DMS 273 (cell line): ENCODE data around the gene GPX8.

ENCODE experiments used
- DNase-seq: peaks from one replicate; lab custom pipeline; 2025; ENCODE audit not compliant: unreplicated experiment; lab: John Stamatoyannopoulos, UW

The GPX8 gene

DNA sequence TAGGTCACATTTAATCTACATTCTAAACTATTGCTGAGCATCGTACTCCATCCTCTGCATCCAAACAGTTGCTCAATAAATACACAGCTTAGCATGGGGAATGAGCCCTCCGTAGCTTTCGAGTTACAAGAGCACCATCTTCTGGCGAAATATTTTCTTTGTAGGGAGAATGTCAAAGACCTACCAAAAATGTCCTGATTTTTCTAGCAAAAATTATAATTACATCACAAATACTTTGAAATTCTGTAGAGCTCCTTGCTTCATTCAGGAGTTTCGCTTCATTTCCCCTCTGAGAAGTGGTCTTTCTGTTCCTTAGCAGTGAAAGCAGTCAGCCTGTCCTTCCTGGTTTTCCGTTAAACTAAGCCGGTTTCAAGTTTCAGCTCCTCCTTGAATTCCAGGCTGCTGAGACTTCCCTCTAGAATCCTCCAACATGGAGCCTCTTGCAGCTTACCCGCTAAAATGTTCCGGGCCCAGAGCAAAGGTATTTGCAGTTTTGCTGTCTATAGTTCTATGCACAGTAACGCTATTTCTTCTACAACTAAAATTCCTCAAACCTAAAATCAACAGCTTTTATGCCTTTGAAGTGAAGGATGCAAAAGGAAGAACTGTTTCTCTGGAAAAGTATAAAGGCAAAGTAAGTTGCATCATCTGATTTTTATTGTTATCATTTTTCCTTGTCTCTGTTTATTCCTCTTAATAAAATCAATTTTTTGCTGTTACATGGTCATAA is at the start of gene GPX8:
TSS of gene GPX8 (plus strand) at position 409 of the 730 bp plus-strand sequence. CDS start at position 431, 22 bp downstream.
- DNase-seq: peak; percentile 84

- DNase-seq: no peak
These were observed 49.8 kb upstream of the GPX8 start for GRCh38 chr5:55110217-55110616.

DNA sequence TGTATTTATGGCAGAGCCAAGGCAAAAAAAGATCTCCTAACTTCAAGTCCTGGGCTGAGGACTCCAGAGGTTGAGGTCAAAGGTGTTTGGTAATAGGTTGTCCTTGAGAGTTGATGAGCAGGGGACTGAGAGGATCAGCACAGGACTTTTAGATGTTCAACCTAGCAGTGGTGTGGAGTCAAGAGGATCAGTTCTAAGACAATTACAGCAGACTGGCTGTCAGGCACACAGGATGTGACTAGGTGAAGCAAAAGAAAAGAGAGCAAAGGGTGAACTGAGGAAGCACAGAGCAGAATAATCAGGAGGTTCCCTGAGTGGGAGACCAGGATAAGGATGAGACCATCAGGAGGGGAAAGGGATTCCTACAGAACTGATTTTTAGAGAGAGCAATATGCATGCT is 46.6 kb upstream of the GPX8 start:
- no peak for DNase-seq

GRCh38 chr5:55114061-55114460 is 45.9 kb upstream of the GPX8 start:
- DNase-seq: no peak

- DNase-seq: no peak
These were observed 36.6 kb upstream of the GPX8 start for GRCh38 chr5:55123365-55123764.

DNA sequence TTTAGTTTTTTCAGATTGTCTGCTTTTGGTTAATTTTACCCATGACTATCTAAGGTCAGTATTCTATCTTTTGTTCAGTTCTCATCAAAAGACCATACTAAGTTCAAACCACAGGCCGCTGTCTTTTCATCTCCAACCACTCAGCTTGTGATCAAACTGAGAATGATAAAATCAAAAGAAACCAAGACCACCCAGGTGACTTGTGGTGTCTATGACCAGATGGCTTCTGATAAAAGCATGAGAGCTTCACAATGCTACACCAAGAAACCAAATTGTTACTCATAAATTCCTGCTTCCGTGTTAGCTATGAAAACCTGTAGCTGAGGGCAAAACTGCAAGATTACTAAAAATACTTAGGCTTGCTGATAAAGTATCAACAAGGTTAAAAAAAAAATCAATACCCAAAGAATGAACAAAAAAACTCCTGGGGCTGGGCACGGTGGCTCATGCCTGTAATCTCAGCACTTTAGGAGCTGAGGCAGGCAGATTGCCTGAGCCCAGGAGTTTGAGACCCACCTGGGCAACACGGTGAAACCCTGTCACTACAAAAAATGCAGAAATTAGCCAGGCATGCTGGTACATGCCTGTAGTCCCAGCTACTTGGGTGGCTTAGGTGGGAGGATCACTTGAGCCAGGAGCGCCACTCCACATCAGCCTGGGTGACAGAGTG is 25.8 kb upstream of the GPX8 start:
- DNase-seq: no peak

DNA sequence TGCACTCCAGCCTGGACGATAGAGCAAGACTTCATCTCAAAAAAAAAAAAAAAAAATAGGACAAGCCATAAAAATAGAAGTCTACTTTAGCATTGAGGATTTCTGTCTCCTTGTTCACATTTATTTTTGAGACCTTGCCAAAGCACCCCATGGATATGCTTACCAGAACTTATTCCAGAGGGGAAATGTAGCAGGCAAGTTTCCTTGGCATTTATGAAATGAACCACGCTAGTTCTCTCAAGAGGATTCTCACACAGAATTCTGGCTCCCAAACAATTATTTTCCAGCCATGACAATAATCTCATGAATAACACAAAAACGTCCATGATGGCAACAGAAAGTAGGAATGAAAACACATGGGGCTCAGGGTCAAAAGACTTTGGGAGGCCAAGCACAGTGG is 23.4 kb upstream of the GPX8 start:
- no peak for DNase-seq

DNA sequence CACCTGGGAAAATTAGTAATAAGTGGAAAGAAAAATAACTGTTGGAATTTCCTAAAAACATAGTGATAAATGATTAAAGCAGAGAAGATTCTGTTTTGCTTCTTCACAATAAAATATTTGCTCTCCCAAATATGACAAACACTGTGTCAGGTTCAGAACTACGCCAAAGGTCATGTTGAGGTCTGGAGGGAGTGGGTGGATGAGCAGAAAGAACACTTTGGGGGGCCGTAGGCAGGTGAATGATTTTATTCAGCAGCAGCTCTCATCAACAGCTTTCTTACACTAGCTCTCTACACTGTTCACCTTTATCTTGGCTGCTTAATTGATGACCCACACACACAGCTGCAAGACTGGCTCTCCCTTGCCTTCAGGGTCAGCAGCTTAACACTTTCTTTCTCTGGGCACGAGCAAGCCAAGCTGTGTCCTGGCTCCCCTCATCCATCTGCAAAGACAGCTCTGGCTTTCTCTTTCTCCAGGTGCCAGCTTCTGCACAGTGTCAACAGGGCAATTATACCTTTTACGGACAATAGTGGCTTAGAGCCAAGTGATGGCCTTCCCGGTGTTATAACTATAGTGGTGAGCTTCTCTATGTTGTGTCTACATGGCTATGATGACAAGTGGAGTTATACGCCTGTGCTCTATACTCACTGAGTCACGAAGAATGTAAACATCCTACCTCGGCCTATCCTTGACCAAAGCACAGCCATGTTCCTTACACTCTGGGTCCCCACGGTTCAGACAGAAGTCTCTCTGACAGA is 18.9 kb upstream of the GPX8 start:
- DNase-seq: no peak

- peak; percentile 9 for DNase-seq
These were observed 17.9 kb upstream of the GPX8 start for GRCh38 chr5:55141945-55142690.

DNA sequence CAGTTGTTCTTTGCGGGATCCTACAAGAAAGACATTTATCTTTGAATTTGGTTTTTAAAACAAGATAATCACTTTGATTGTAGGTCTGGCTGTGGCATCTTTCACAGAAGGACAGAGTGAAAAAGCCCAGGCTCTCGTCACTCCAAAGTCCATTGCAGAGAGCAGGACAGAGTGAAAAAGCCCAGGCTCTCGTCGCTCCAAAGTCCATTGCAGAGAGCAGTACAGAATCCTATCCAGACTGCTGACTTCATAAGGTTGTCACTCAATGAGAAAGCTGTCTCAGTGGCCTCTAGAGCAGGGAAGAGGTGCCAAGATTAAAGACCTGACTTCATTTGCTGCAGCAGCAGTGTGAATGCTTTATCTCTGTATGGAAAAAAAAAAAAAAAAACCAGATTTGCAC is 16.3 kb upstream of the GPX8 start:
- no peak for DNase-seq

DNA sequence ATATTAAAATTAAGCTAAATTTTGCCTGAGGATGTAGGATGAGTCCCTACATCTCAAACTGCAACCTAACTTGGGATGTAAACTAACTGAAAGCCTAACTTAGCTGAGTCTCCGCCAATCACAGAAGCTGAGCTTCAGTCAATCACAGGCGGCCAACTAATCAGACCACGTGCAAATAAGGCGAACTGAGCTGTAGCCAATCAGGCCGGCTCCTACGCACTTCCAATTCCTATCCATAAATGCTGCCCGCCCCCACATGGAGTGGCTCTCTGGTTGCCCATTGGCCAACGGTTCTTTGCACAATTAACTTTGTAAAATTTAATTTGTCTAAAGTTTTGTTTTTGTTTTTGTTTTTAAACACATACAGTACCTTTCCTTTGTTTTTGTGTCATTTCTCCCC is 13.9 kb upstream of the GPX8 start:
- no peak for DNase-seq

DNA sequence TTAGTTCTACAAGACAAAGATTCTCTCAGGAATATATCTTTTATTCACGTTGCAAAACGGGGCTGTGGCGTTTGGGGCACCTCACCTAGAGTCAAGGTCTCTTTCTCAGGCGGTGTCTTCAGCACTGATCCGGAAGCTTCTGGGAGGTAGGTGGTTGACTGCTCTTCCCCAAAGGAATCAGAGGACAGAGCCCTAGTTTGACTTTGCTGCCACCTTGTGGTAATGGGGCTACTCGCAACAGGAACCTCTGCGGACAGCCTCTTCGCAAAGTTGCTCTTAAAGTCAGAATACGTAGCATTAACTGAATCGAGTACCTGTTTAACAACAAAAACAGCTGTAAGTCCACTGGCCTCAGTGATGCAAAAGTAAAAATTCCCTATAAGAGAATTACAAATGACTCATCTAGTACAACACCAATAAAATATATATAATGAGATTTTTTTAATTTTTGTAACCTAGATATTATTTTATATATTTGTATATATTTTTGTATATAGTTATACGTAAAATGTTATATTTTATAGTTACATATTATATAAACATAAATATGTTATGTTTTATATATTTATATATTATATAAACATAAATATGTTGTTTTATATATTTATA is 13.3 kb upstream of the GPX8 start:
- peak; percentile 95 for DNase-seq

DNA sequence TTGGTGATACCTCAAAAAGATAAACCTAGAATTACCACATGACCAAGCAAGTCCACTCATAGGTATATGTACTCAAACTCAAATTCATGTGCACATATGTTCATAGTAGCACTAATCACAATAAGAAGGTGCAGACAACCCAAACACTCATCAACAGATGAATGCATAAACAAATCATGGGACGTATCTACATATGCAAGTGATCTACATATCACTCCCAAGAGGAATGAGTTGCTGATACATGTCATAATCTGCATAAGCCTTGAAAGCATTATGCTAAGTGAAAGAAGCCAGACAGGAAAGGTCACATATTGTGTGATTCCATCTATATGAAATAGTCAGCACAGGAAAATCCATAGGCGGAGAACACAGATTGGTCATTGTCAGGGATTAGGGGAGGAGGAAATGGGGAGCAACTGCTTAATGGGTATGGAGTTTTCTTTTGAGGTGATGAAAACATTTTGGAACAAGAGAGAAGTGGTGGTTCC is 10.6 kb upstream of the GPX8 start:
- DNase-seq: no peak

- no peak for DNase-seq
These were observed 7.8 kb upstream of the GPX8 start for GRCh38 chr5:55151923-55152842.

- no peak for DNase-seq
These were observed 5.1 kb upstream of the GPX8 start for GRCh38 chr5:55154873-55155272.

GRCh38 chr5:55160493-55161209 is 680 bp downstream of the GPX8 start:
- peak; percentile 63 for DNase-seq

GRCh38 chr5:55162666-55163065 is 2.7 kb downstream of the GPX8 start:
- no peak for DNase-seq

GRCh38 chr5:55171471-55171870 is 11.5 kb downstream of the GPX8 start:
- no peak for DNase-seq
